GM18526 (cell line): ENCODE data around the gene AP2A2.

Source experiments
- POLR2A ChIP-seq: IDR thresholded peaks from 3 replicates; pipeline ENCODE4 v1.6.1; 2011; ENCODE audit not compliant: insufficient read length; ENCODE audit errors: extremely low read depth

Gene AP2A2

GRCh38 chr11:986270-986951 is 60.7 kb downstream of the AP2A2 start:
- no peak for TF ChIP-seq POLR2A

GRCh38 chr11:986952-987305 is 61.3 kb downstream of the AP2A2 start:
- no peak for TF ChIP-seq POLR2A

- TF ChIP-seq POLR2A: no peak
Observed at GRCh38 chr11:987671-988070, 62.0 kb downstream of the AP2A2 start.

- no peak for TF ChIP-seq POLR2A
Observed at GRCh38 chr11:990101-990500, 64.4 kb downstream of the AP2A2 start.

- no peak for TF ChIP-seq POLR2A
Observed at GRCh38 chr11:991034-991433, 65.4 kb downstream of the AP2A2 start.

- no peak for TF ChIP-seq POLR2A
Observed at GRCh38 chr11:991711-992307, 66.1 kb downstream of the AP2A2 start.

- no peak for TF ChIP-seq POLR2A
Observed at GRCh38 chr11:992577-992976, 66.9 kb downstream of the AP2A2 start.

- no peak for TF ChIP-seq POLR2A
Observed at GRCh38 chr11:993632-994167, 68.0 kb downstream of the AP2A2 start.

- no peak for TF ChIP-seq POLR2A
Observed at GRCh38 chr11:995044-995751, 69.5 kb downstream of the AP2A2 start.

GRCh38 chr11:995752-996420 is 70.2 kb downstream of the AP2A2 start:
- TF ChIP-seq POLR2A: no peak

- TF ChIP-seq POLR2A: no peak
Observed at GRCh38 chr11:996681-997080, 71.0 kb downstream of the AP2A2 start.

GRCh38 chr11:997907-998306 is 72.2 kb downstream of the AP2A2 start:
- no peak for TF ChIP-seq POLR2A

GRCh38 chr11:999009-999408 is 73.3 kb downstream of the AP2A2 start:
- TF ChIP-seq POLR2A: no peak

GRCh38 chr11:1000357-1001278 is 74.9 kb downstream of the AP2A2 start:
- TF ChIP-seq POLR2A: no peak
